DOHH2 (cell line): ENCODE results near the gene ZP4.

Source experiments
- H3F3A ChIP-seq: fragments of 200-600 bp; sonication (generic), shearing (Covaris generic); 2 replicates; pipeline ENCODE4 v1.6.0; 2016; ENCODE audit warnings: antibody characterized with exemption, mild to moderate bottlenecking; ENCODE audit not compliant: control insufficient read depth, insufficient read depth
- H3K27ac ChIP-seq: fragments of 200-600 bp; sonication (generic); 2 replicates; pipeline ENCODE4 v1.5.1; 2014; ENCODE audit warnings: low read depth, mild to moderate bottlenecking, low read length, moderate library complexity
- H3K27me3 ChIP-seq: fragments of 200-600 bp; sonication (generic); 2 replicates; pipeline ENCODE4 v1.6.1; 2014; ENCODE audit warnings: mild to moderate bottlenecking, low read length, mixed read lengths; ENCODE audit not compliant: control insufficient read depth
- H3K36me3 ChIP-seq: fragments of 200-600 bp; sonication (generic); 2 replicates; pipeline ENCODE4 v1.6.1; 2014; ENCODE audit warnings: mild to moderate bottlenecking, low read length, moderate library complexity, mixed read lengths; ENCODE audit not compliant: control insufficient read depth
- H3K4me1 ChIP-seq: fragments of 200-600 bp; sonication (generic); 2 replicates; pipeline ENCODE4 v1.6.1; 2014; ENCODE audit warnings: mild to moderate bottlenecking, low read length, mixed read lengths; ENCODE audit not compliant: control insufficient read depth
- H3K4me2 ChIP-seq: fragments of 200-600 bp; sonication (generic); 2 replicates; pipeline ENCODE4 v1.6.0; 2014; ENCODE audit warnings: mild to moderate bottlenecking, low read length, moderate library complexity
- H3K4me3 ChIP-seq: fragments of 200-600 bp; sonication (generic); 2 replicates; pipeline ENCODE4 v1.5.1; 2014; ENCODE audit warnings: mild to moderate bottlenecking, low read length, mixed read lengths
- H3K79me2 ChIP-seq: fragments of 200-600 bp; sonication (generic); 2 replicates; pipeline ENCODE4 v1.6.1; 2014; ENCODE audit warnings: mild to moderate bottlenecking, low read length, mixed read lengths; ENCODE audit not compliant: control insufficient read depth
- H3K9me2 ChIP-seq: fragments of 200-600 bp; sonication (generic); replicated peaks from 2 replicates; pipeline ENCODE4 v1.6.1; 2014; ENCODE audit warnings: mild to moderate bottlenecking, low read length, mixed read lengths; ENCODE audit not compliant: control insufficient read depth
- H3K9me3 ChIP-seq: fragments of 200-600 bp; sonication (generic); 2 replicates; pipeline ENCODE4 v1.6.1; 2014; ENCODE audit warnings: antibody characterized with exemption, low read length, mixed read lengths; ENCODE audit not compliant: control insufficient read depth, insufficient read depth
- H4K20me1 ChIP-seq: fragments of 200-600 bp; sonication (generic); 2 replicates; pipeline ENCODE4 v1.6.0; 2014; ENCODE audit warnings: low read depth, mild to moderate bottlenecking, antibody characterized with exemption, low read length, moderate library complexity; ENCODE audit not compliant: control insufficient read depth, insufficient read depth
- CTCF ChIP-seq: fragments of 200-600 bp; sonication (generic); IDR thresholded peaks from one replicate; pipeline ENCODE4 v1.5.1; 2014; ENCODE audit warnings: antibody characterized with exemption, mild to moderate bottlenecking, low read depth, low read length; ENCODE audit not compliant: poor library complexity, severe bottlenecking
- EZH2phosphoT487 ChIP-seq: fragments of 200-600 bp; sonication (generic); IDR thresholded peaks from 2 replicates; pipeline ENCODE4 v1.6.1; 2017; ENCODE audit warnings: borderline replicate concordance, mild to moderate bottlenecking, antibody characterized with exemption, low read length, moderate library complexity, mixed read lengths

The ZP4 gene

GRCh38 chr1:237878406-237878805 is 12.3 kb downstream of the ZP4 start:
- H3K79me2 ChIP-seq: no peaks in the 10 kb centered on the region

GRCh38 chr1:237877631-237878030 is 13.1 kb downstream of the ZP4 start:
- Histone ChIP-seq H4K20me1 (no peaks in the 10 kb centered on the region), H3F3A (no peaks in the 10 kb centered on the region), H3K9me3 (no peaks in the 10 kb centered on the region), H3K9me2 (no peaks in the 10 kb centered on the region), H3K4me2 (no peak overlapping the region), H3K79me2 (no peaks in the 10 kb centered on the region), H3K36me3 (no peaks in the 10 kb centered on the region), H3K27me3 (no peaks in the 10 kb centered on the region), H3K4me1 (no peaks in the 10 kb centered on the region), H3K4me3 (no peak overlapping the region), H3K27ac (no peak overlapping the region)
- TF ChIP-seq CTCF: no peak
- no peak for TF ChIP-seq EZH2phosphoT487

More at GRCh38 chr1:237878406-237878805, 12.3 kb downstream of the ZP4 start:
- Histone ChIP-seq H4K20me1 (no peaks in the 10 kb centered on the region), H3F3A (no peaks in the 10 kb centered on the region), H3K4me1 (no peaks in the 10 kb centered on the region), H3K4me2 (no peak overlapping the region), H3K4me3 (no peak overlapping the region), H3K9me3 (no peaks in the 10 kb centered on the region), H3K36me3 (no peaks in the 10 kb centered on the region), H3K27me3 (no peaks in the 10 kb centered on the region), H3K27ac (no peak overlapping the region), H3K9me2 (no peaks in the 10 kb centered on the region)
- TF ChIP-seq EZH2phosphoT487: no peak
- TF ChIP-seq CTCF: no peak

- H3K36me3 ChIP-seq: no peaks in the 10 kb centered on the region
- H3K9me2 ChIP-seq: no peaks in the 10 kb centered on the region
- no peaks in the 10 kb centered on the region for H3K4me1 ChIP-seq
- no peaks in the 10 kb centered on the region for H4K20me1 ChIP-seq
- no peaks in the 10 kb centered on the region for H3K9me3 ChIP-seq
- TF ChIP-seq EZH2phosphoT487: no peak
- no peak for TF ChIP-seq CTCF
- H3K79me2 ChIP-seq: no peaks in the 10 kb centered on the region
- H3K4me2 ChIP-seq: no peak overlapping the region
- H3K4me3 ChIP-seq: no peak overlapping the region
- H3F3A ChIP-seq: no peaks in the 10 kb centered on the region
- H3K27ac ChIP-seq: no peak overlapping the region
- H3K27me3 ChIP-seq: no peaks in the 10 kb centered on the region
Measured at GRCh38 chr1:237875291-237875690, 15.4 kb downstream of the ZP4 start.
